ENCODE data around the gene ALG14.

DNA sequence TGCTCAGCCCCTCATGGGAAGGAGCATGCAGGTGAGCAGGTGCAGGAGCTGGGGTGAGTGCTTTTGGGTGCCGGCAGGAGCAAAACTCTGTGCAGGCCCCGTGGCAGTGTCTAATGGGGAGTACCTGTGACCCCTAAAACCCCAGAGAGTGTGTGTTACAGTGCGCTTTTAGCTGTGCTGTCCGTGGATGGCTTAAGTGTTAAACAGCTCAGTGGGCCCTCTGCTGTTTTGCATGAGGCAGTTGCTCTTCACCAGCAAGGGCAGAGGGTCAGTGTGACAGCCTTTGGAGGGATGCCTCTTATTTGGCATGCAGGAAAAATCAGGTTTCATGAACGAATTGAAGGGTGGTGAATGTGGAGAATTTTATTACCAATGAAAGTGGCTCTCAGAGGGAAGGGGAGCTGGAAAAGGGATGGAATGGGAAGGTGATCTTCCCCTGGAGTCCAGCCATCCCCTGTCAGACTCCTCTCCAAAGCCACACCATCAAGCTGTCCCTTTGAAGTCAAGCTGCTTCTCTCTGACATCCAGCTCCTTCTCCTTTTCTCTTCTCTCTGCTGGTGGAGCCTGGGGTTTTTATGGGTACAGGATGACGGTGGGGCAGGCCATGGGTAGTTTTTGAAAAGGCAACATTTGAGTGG, 17.0 kb upstream of the ALG14 start:
- TF ChIP-seq, protein P1, sequence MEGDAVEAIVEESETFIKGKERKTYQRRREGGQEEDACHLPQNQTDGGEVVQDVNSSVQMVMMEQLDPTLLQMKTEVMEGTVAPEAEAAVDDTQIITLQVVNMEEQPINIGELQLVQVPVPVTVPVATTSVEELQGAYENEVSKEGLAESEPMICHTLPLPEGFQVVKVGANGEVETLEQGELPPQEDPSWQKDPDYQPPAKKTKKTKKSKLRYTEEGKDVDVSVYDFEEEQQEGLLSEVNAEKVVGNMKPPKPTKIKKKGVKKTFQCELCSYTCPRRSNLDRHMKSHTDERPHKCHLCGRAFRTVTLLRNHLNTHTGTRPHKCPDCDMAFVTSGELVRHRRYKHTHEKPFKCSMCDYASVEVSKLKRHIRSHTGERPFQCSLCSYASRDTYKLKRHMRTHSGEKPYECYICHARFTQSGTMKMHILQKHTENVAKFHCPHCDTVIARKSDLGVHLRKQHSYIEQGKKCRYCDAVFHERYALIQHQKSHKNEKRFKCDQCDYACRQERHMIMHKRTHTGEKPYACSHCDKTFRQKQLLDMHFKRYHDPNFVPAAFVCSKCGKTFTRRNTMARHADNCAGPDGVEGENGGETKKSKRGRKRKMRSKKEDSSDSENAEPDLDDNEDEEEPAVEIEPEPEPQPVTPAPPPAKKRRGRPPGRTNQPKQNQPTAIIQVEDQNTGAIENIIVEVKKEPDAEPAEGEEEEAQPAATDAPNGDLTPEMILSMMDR (IDR thresholded peaks at IDR 0.05): no peak
- no peak for TF ChIP-seq RFX5 (IDR thresholded peaks at IDR 0.05; ENCODE audit: low read length)
- no peak for TF ChIP-seq NRF1 (IDR thresholded peaks at IDR 0.05; ENCODE audit: low read depth, low read length)
- no peak for TF ChIP-seq TEAD4 (IDR thresholded peaks at IDR 0.05; ENCODE audit: borderline replicate concordance, insufficient read depth)
- TF ChIP-seq, protein P2, sequence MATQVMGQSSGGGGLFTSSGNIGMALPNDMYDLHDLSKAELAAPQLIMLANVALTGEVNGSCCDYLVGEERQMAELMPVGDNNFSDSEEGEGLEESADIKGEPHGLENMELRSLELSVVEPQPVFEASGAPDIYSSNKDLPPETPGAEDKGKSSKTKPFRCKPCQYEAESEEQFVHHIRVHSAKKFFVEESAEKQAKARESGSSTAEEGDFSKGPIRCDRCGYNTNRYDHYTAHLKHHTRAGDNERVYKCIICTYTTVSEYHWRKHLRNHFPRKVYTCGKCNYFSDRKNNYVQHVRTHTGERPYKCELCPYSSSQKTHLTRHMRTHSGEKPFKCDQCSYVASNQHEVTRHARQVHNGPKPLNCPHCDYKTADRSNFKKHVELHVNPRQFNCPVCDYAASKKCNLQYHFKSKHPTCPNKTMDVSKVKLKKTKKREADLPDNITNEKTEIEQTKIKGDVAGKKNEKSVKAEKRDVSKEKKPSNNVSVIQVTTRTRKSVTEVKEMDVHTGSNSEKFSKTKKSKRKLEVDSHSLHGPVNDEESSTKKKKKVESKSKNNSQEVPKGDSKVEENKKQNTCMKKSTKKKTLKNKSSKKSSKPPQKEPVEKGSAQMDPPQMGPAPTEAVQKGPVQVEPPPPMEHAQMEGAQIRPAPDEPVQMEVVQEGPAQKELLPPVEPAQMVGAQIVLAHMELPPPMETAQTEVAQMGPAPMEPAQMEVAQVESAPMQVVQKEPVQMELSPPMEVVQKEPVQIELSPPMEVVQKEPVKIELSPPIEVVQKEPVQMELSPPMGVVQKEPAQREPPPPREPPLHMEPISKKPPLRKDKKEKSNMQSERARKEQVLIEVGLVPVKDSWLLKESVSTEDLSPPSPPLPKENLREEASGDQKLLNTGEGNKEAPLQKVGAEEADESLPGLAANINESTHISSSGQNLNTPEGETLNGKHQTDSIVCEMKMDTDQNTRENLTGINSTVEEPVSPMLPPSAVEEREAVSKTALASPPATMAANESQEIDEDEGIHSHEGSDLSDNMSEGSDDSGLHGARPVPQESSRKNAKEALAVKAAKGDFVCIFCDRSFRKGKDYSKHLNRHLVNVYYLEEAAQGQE (IDR thresholded peaks at IDR 0.05; ENCODE audit: low read depth, low read length): no peak
- no peak for TF ChIP-seq GATA2 (CRISPR knock-in tag; IDR thresholded peaks at IDR 0.05)
- TF ChIP-seq POLR2AphosphoS5 (IDR thresholded peaks at IDR 0.05; ENCODE audit: low read depth, low read length): no peak
- no peak for TF ChIP-seq FOXM1 (IDR thresholded peaks at IDR 0.05; ENCODE audit: low read depth)
- no peak for TF ChIP-seq FOXJ3 (CRISPR knock-in tag; IDR thresholded peaks at IDR 0.05)
- no peak for TF ChIP-seq EP300 (IDR thresholded peaks at IDR 0.05; ENCODE audit: borderline replicate concordance in 1 of 2, low read depth in 1 of 2, low read length in 1 of 2)
- TF ChIP-seq RXRA (IDR thresholded peaks at IDR 0.05; ENCODE audit: borderline replicate concordance, low read depth): no peak
- no peak for TF ChIP-seq JUND (IDR thresholded peaks at IDR 0.05)

All from SK-N-SH (cell line).